Pulmonary artery endothelial cell (primary cell): Measurements from ENCODE around the gene PPM1H. TPM values are rescaled to one million over a fixed set of nuclear protein-coding genes. Genes with fewer than 3 reads are reported as not detected.
A peak's percentile ranks its signal among the peaks of the same experiment; 100 is the strongest.

Experiments used
- DNase-seq: peaks from one replicate; pipeline ENCODE4 v3.0.0-alpha.2; 2011; ENCODE audit warnings: low read depth, low spot score
- total RNA-seq: library from RNA; depleted of rRNA; stranded (reverse); fragments of >200 nt; gene quantifications from 2 replicates; pipeline ENCODE4 v1.2.3, GENCODE V29; 2014

PPM1H gene
- total RNA-seq, 1 donor from 2014 or later, result 4.1 TPM

GRCh38 chr12:62800707-62801400, 134.1 kb downstream of the PPM1H start:
- DNase-seq, result no peak

- DNase-seq, result no peak
These were observed 135.1 kb downstream of the PPM1H start for GRCh38 chr12:62799766-62800406.

- peak; percentile 24 for DNase-seq
These were observed 135.7 kb downstream of the PPM1H start for GRCh38 chr12:62799126-62799736.

- no peak for DNase-seq
These were observed 140.7 kb downstream of the PPM1H start for GRCh38 chr12:62794218-62794583.

- peak; percentile 44 for DNase-seq
These were observed 141.4 kb downstream of the PPM1H start for GRCh38 chr12:62793256-62794217.

- no peak for DNase-seq
These were observed 142.6 kb downstream of the PPM1H start for GRCh38 chr12:62792236-62792870.

- DNase-seq, result peak; percentile 29
These were observed 145.1 kb downstream of the PPM1H start for GRCh38 chr12:62789851-62790250.

DNA sequence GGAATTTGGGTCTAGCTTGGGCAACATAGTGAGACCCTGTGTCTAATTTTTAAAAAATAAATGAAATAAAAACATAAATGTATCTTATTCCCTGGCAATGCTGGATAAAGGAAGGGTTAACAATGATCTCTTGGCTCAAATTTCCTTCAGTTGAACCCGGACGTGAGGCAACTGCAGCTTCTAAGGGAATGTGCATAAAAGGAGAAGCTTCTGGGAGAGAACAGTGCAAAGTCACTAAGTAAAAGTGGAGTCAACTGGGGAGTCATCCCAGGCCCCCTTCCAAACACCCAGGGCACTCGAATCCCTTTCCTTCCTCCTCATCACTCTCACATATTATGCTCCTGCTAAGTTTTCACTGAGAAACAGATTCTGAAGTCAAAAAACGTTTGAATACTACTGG, 147.3 kb downstream of the PPM1H start:
- no peak for DNase-seq

DNA sequence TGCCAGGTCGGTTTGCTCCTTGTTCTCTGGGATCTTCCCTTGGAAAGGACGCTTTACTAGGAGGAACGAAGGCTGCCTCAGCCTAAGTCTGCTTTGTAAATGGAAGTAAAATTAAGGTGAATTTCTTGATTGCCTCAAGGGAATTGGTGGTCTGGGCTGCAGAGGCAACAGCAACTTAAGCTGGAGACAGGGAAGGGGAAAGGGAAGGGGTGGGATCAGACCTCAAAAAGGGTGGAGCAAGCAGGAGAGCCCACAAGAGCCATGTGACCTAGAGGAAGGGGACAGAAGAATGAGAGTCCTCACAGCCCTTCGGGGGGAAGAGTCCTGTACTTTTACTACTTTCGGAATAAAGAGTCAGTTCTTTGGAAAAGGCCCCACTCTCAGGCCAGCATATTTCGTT, 147.9 kb downstream of the PPM1H start:
- no peak for DNase-seq

DNA sequence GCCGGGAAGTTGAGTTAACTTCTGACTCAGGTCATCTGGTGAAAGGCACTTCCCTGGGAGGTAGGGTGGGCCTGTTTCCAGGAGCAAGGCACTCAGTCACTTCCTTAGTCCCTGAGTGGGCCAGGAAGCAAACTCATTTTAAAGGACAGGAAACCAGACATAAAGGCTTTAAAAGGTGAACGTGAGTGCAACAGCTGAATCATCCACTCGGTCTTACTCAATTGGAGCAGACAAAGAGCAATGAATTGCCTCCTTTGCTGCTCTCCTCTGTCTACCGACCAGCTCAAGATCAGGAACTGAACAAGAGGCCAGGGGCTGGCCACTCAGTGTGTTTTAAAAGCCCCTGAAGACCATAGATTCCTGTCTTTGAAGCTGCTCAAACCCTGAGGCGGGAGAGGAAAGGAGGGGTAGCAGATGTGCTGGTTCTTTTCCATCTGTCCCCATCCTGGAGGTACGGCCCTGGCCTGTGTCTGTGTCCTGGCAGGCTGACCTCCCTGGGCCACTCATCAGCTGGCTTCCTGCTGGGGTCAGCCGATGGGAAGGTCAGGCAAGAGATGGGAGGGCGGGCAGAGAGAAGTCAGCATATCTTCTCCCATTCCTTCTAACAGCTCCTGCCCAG, 148.9 kb downstream of the PPM1H start:
- DNase-seq, result peak; percentile 96

GRCh38 chr12:62784576-62784975, 150.4 kb downstream of the PPM1H start:
- no peak for DNase-seq

DNA sequence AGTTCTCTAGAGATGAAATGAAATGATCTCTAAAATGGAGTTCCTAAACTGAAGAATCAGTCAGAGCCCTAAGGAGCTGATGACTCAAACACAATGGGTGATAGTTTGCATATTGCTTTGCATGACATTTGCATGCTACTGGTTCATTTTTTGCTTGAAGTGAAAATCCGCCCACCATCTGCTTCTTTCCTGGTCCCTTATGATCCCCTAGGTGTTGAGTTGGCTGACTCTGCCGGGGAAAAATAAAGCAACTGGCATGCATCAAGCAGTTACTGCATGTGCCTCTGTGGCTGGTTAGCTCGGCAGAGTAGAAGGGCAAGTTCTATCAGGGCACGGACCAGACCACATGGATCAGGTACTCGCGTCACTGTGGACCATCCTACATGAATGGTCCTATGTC, 151.1 kb downstream of the PPM1H start:
- no peak for DNase-seq

GRCh38 chr12:62781136-62781880, 153.6 kb downstream of the PPM1H start:
- DNase-seq, result no peak

DNA sequence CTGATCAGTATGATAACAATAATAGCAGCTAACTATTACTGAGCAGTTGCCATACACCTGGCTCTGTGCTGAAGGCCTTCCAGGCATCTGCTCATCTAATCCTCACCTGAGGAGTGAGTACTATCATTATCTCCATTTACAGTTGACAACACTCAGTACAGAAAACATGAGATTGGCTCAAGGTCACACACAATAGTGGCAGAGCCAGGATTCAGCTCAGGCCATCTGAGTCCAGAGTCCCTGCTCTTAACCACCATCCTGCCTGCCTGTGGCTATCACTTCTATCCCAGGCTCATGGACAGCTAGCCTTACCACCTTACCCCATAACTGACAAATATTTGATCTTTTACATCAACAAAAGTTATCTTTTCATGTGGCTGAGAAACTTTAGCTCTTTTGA, 155.5 kb downstream of the PPM1H start:
- DNase-seq, result no peak

- no peak for DNase-seq
These were observed 156.8 kb downstream of the PPM1H start for GRCh38 chr12:62778187-62778586.

DNA sequence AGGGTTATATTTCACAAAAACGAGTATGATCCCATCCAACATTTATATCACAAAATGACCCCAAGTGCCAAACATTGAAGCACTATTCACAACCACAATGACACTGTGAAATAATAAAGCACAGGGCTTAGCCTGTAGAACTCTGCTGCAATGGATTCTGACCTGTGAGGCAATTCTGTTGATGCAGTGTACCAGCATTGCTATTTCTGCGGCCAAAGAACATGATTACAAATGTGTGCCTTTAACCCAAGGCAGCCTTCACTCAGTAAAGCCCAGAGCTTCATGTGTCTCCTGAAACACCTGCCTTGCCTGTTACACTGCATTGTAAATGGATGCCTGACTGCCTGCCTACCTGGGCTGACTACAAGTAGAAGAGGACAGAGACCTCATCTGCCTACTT, 158.0 kb downstream of the PPM1H start:
- no peak for DNase-seq

DNA sequence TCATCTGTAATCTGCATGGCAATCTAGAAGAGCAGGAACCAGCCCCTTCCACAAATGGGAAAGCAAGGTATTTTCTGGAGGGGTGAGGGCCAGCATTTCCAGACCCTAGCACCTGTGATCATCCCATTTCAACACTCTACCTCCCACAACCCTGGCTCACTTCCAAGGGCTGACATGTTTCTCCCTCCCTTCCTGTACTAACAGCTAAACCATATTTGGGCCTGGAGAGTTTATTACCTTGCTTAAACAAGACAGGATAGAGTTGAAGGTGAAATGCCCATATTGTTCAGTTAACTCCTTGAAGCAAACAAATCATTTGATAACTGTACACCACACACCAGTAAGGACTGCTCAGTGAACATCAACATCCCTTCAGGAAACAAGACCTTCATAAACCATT, 158.4 kb downstream of the PPM1H start:
- no peak for DNase-seq

DNA sequence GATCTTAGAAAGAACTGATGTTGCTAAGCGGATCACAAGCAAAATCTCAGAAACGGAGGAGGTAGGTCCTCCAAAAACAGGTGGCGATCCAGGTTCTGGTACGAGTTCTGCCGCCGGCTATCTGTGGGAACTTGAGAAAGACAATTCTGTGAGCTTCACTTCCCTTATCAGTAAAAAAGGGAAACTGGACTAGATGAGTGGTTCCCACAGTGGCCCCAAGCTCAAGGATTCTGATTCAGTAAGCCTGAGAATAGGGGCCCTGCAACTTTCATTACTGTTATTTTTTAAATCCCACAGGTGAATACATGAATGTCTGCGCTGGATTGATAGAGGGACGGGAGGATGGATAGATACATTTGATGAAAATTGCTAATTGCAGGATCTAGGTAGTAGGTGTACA, 160.2 kb downstream of the PPM1H start:
- no peak for DNase-seq

GRCh38 chr12:62772416-62772955, 162.5 kb downstream of the PPM1H start:
- DNase-seq, result no peak

DNA sequence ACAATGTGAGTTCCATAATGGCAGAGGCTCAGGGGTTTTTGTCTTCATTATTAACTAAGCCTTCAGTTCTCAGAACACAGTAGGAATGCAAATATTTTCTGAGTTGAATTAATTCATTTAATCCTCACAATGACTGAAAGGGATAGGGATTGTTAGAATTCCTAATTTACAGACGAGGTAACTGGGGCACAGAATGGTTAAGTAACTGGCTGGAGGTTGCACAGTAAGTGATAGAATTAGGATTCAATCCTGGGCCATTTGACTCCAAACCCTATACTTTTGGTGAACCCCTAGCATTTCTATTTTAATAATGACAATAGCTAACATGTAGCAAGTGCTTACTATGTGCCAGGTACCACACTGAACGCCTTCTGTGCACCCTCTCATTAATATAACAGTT, 163.1 kb downstream of the PPM1H start:
- DNase-seq, result no peak
